ENCODE data around the gene MYH14.
"Not testable (repeated sequence)": the region's sequence is repeated elsewhere in the genome, so short reads cannot be mapped to it uniquely, and the experiment has no call there.

MYH14 gene

GRCh38 chr19:50333235-50333736, 129.9 kb downstream of the MYH14 start:
- peak; percentile 68 for DNase-seq (ENCODE audit: low read depth)

GRCh38 chr19:50333737-50334617, 130.6 kb downstream of the MYH14 start:
- no peak for DNase-seq (ENCODE audit: low read depth)

- no peak for DNase-seq (ENCODE audit: low read depth)
Measured at GRCh38 chr19:50334741-50335421, 131.5 kb downstream of the MYH14 start.

- not testable (repeated sequence) for DNase-seq (ENCODE audit: low read depth)
Measured at GRCh38 chr19:50337031-50337430, 133.6 kb downstream of the MYH14 start.

- no peak for DNase-seq (ENCODE audit: low read depth)
Measured at GRCh38 chr19:50340331-50340730, 136.9 kb downstream of the MYH14 start.

GRCh38 chr19:50341091-50341564, 137.7 kb downstream of the MYH14 start:
- DNase-seq (ENCODE audit: low read depth): no peak

GRCh38 chr19:50344661-50345318, 141.4 kb downstream of the MYH14 start:
- DNase-seq (ENCODE audit: low read depth): no peak

GRCh38 chr19:50347089-50347581, 143.7 kb downstream of the MYH14 start:
- not testable (repeated sequence) for DNase-seq (ENCODE audit: low read depth)

GRCh38 chr19:50349277-50350057, 146.0 kb downstream of the MYH14 start:
- no peak for DNase-seq (ENCODE audit: low read depth)

- DNase-seq (ENCODE audit: low read depth): no peak
Measured at GRCh38 chr19:50352242-50352641, 148.8 kb downstream of the MYH14 start.

GRCh38 chr19:50353487-50353880, 150.1 kb downstream of the MYH14 start:
- DNase-seq (ENCODE audit: low read depth): not testable (repeated sequence)

- no peak for DNase-seq (ENCODE audit: low read depth)
Measured at GRCh38 chr19:50356691-50357177, 153.3 kb downstream of the MYH14 start.

- DNase-seq (ENCODE audit: low read depth): peak; percentile 35
Measured at GRCh38 chr19:50357178-50358100, 154.0 kb downstream of the MYH14 start.

GRCh38 chr19:50358483-50359327, 155.3 kb downstream of the MYH14 start:
- DNase-seq (ENCODE audit: low read depth): peak; percentile 17

- DNase-seq (ENCODE audit: low read depth): no peak
Measured at GRCh38 chr19:50359328-50359818, 156.0 kb downstream of the MYH14 start.
